ENCODE measurements around the gene CELSR1.
A peak's percentile ranks its signal among the peaks of the same experiment; 100 is the strongest.
"Not testable (repeated sequence)": the region's sequence is repeated elsewhere in the genome, so short reads cannot be mapped to it uniquely, and the experiment has no call there.

CELSR1 gene

GRCh38 chr22:46517255-46517761, 20.1 kb downstream of the CELSR1 start:
- H3K4me3 ChIP-seq (ENCODE audit: low read length): no peak overlapping the region
- DNase-seq (ENCODE audit: low read depth): no peak
- no peak for TF ChIP-seq CTCF (IDR thresholded peaks at IDR 0.05; ENCODE audit: insufficient read depth, low read depth, low read length, missing control alignments)

GRCh38 chr22:46516638-46517037, 20.8 kb downstream of the CELSR1 start:
- no peak for DNase-seq (ENCODE audit: low read depth)
- no peak for TF ChIP-seq CTCF (IDR thresholded peaks at IDR 0.05; ENCODE audit: insufficient read depth, low read depth, low read length, missing control alignments)
- H3K4me3 ChIP-seq (ENCODE audit: low read length): no peak overlapping the region

DNA sequence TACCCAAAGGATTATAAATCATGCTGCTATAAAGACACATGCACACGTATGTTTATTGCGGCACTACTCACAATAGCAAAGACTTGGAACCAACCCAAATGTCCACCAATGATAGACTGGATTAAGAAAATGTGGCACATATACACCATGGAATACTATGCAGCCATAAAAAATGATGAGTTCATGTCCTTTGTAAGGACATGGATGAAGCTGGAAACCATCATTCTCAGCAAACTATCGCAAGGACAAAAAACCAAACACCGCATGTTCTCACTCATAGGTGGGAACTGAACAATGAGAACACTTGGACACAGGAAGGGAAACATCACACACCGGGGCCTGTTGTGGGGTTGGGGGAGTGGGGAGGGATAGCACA, 21.3 kb downstream of the CELSR1 start:
- DNase-seq (ENCODE audit: low read depth); H3K4me3 ChIP-seq (ENCODE audit: low read length): not testable (repeated sequence)

DNA sequence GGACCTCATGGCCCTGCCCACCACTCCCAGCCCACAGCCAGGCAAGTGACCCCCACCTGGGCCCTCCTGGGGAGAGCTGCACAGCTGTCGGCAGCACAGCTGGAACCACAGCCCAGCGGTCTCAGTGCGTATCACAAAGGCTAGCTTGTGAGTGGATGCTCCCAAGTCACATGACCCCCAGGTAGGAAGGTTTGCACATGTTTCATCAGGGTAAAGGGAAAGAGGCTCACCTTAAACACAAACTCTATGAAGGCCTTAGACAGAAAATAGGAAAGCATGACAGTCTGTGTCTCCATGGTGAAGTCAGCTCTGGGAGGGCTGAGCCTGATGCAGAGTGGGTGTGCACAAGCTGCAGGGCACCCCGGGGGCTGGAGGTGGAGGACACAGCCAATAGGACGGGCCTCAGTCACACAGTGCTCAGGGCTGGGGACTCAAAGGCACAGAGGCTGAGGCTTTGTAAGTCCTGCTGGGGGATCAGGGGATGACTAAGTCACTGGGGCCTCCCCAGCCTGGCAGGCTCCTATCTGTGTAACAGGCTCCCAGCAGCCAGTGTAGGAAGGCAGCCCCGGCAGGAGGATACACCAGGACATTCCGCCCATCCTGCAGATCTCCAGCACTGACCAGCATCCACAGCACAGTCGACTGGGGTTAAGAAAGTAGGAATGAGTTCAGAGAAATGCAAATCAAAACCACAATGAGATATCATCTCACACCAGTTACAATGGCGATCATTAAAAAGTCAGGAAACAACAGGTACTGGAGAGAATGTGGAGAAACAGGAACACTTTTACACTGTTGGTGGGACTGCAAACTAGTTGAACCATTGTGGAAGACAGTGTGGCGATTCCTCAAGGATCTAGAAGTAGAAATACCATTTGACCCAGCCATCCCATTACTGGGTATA, 22.0 kb downstream of the CELSR1 start:
- H3K4me3 ChIP-seq (ENCODE audit: low read length): no peak overlapping the region
- TF ChIP-seq CTCF (IDR thresholded peaks at IDR 0.05; ENCODE audit: insufficient read depth, low read depth, low read length, missing control alignments): no peak
- peak; percentile 74 for DNase-seq (ENCODE audit: low read depth)

DNA sequence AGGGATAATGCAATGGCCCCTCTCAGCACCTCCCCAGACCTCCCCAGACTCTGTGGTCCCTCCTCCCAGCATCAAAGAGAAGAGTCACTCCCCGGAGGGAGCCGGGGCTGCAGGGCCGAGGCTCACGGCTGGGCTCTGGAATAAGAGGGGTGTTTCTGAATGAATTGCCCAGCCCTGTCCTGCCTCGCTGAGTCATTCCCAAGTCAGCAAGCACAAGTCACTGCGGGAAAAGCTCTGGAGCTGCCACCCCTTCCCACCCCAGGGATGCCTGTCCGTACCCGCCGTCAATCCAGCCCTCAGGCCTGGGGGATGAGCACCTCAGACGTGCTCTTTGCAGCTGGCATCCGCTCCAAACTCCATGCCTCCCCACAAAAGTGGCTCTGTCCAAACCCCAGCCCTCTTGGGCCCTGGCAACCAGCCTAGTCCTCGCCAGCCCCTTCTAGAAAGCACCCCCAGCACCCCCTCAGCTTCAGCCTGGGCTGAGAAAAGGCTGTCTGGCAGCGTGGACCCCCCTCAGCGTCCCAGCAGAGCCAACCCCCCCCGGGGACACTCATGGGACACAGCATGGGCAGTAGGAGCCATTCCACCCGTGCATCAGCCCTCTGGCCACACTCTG, 22.7 kb downstream of the CELSR1 start:
- peak; percentile 99 for DNase-seq (ENCODE audit: low read depth)
- peak overlapping the region; percentile 23 for H3K4me3 ChIP-seq (ENCODE audit: low read length)
- TF ChIP-seq CTCF (IDR thresholded peaks at IDR 0.05; ENCODE audit: insufficient read depth, low read depth, low read length, missing control alignments): no peak

- H3K4me3 ChIP-seq (ENCODE audit: low read length): peak overlapping the region; percentile 23
- peak; percentile 72 for DNase-seq (ENCODE audit: low read depth)
- no peak for TF ChIP-seq CTCF (IDR thresholded peaks at IDR 0.05; ENCODE audit: insufficient read depth, low read depth, low read length, missing control alignments)
These were observed 23.4 kb downstream of the CELSR1 start for GRCh38 chr22:46513908-46514550.

DNA sequence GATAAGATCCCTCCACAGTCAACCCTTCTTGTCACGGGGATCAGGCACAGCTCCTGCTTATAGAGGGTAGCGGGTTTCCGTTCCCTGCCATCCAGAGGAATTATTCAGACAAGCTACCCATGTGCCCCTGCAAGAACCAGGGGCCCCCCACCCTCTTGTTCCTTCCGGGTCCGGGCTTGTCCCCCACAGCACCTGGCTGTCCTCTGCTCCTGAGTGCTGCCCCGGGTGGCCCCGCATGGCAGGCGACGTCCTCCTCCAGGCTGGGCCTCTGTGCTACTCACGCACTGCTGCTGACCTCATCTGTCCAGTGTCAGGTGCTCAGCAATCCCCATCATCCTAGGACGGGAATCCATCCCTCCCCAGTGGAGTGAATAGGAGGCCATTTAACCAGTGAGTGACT, 24.7 kb downstream of the CELSR1 start:
- no peak for TF ChIP-seq CTCF (IDR thresholded peaks at IDR 0.05; ENCODE audit: insufficient read depth, low read depth, low read length, missing control alignments)
- no peak for DNase-seq (ENCODE audit: low read depth)
- no peak overlapping the region for H3K4me3 ChIP-seq (ENCODE audit: low read length)
